Endothelial cell of hepatic sinusoid (primary cell): Measurements from ENCODE around the gene PLD3.
"Not testable (repeated sequence)": the region's sequence is repeated elsewhere in the genome, so short reads cannot be mapped to it uniquely, and the experiment has no call there.

Experiments used
- in situ Hi-C: cut with HindIII; loops from 2 replicates; pipeline ENCODE4 v1.10.0; 2017; ENCODE audit warnings: low sequenced_read_pairs

The PLD3 gene

DNA sequence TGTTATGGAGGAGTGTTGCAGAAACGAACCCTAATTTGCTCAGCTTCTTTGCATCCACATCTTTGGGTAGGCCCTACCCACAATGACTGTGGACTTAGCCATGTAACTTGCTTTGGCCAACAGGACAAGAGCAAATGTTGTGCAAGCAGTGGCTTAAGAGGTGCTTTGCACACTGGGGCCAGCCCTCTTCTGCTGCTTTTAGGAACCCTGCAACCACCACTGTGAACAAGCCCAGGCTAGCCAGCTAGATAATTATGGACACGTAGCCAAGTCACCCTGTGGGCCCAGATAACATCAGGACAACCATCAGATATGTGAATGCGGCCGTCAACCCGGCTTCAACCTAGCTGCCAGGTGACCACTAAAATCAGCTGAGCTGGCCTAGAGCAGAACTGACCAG is 17.4 kb upstream of the PLD3 start:
- in situ Hi-C loops: no loop called here

DNA sequence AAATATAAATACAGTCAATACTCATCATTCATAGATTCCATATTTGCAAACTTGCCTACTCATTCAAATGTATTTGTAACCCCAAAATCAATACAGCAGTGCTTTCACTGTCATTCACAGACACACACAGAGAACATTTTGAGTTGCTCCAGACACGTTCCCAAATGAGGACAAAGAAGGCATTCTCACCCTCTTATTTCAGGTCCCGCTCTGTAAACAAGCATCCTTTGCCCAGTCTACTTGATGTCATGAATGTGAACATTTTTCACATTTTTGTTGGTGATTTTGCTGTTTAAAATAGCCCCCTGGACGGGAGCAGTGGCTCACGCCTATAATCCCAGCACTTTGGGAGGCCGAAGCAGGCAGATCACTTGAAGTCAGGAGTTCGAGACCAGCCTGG is 15.8 kb upstream of the PLD3 start:
- in situ Hi-C loops: no loop called here

DNA sequence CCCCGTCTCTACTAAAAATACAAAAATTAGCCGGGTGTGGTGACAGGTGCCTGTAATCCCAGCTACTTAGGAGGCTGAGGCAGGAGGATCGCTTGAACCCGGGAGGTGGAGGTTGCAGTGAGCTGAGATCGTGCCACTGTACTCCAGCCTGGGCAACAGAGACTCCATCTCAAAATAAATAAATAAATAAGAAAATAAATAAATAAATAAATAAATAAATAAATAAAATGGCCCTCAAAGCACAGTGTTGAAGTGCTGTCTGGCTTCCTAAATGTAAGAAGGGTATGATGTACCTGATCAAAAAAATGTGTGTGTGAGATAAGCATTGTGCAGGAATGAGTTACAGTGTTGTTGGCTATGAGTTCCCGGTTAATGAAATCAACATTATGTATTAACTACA is 15.4 kb upstream of the PLD3 start:
- in situ Hi-C loops: not testable (repeated sequence)

DNA sequence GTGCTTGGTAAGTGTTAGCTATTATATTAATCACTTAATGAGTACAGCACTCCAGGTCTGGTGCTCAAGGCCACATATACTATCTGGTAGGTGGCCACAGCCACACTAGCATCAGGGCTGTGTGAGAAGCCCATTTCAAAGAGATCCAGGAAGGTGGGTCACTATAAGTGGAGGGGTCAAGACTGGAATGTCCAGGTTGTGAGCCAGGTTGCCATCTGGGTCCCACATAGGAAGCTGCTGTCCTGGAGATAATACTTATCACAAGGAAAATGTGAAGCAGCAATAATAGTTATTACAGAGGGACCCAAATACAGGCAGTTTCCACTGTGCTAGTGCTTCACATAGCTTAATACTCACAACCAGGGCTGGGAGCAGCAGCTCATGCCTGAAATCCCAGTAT is 13.4 kb upstream of the PLD3 start:
- in situ Hi-C loops: no loop called here

DNA sequence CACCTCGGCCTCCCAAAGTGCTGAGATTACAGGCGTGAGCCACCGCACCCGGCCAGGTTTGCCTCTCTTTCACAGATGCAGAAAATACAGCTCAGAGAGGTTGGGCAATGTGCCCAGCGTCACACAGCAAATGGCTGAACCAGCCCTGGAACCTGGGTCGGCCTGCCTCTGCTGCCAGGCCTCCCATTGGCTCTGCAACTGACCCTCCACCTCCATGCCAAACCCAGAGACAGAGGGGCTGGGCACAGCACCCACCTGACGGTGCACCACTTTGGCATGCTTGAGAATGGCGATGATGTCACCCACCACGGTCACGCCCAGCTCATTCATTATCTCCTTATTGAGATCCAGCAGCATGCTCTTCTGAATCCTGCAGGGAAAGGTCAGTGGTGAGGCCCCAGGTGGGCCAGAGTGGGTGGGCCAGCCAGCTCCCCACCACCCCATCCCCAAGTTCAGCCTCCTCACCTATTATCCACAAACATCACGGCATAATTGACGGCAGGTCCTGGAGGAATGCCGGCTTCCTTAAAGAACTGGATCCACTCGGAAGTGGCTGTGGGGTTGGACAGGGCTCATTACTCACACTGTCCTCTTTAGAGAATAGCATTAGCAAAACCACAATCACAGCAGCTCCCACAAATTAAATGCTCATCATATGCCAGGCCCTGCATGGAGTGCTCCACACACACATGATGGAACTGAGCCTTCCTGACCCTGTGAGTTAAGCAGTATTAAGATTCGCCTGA is 12.5 kb upstream of the PLD3 start:
- in situ Hi-C loops: no loop called here

DNA sequence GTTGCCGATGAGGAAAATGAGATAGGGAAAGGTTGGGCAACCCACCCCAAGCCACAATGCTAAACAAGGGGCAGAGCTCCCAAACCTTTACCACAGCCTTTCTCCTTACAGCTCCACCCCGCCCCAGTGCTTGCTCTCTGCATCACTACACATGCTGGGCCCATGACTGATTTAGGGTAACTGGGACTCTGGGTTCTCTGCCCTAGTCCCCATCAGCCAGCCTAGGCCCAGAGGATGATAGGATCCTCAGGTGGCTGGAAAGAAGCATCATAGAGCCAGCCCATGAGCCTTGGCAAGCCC is 11.9 kb upstream of the PLD3 start:
- in situ Hi-C loops: no loop called here

DNA sequence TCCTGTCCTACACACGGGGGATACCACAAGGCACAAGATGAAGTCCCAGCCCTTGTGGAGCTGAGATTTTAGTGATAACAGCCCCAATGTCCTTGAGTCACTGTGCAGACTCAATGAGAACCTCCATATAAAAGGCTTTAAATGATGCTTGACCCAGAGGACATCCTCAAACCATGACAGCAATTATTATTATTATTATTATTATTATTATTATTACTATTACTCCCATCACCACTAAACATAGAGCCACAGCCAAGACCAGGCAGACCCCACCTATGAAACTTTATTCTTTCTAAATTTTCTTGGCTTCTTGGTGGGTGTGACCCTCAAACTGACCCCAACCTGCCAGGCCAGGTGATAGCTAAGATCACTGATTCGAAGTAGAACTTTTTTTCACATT is 11.4 kb upstream of the PLD3 start:
- in situ Hi-C loops: no loop called here

DNA sequence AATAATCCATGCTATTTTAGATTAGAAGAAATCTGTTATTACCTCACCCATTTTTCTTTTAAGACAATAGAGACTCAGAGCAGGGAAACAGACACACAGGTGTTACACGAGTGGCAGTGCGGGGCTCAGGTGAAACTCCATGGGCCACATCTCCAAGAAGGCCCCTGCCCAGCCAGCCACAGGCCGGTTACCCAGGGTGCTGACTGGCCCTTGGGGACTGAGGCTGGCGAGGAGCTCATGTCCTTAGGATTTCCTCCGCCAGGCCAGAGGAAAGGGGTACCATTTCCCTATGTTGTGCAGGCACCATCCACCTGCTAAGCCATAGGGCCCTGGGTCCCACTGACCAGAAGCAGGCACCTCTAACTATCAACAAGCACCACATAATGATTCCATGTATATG is 10.9 kb upstream of the PLD3 start:
- in situ Hi-C loops: no loop called here

DNA sequence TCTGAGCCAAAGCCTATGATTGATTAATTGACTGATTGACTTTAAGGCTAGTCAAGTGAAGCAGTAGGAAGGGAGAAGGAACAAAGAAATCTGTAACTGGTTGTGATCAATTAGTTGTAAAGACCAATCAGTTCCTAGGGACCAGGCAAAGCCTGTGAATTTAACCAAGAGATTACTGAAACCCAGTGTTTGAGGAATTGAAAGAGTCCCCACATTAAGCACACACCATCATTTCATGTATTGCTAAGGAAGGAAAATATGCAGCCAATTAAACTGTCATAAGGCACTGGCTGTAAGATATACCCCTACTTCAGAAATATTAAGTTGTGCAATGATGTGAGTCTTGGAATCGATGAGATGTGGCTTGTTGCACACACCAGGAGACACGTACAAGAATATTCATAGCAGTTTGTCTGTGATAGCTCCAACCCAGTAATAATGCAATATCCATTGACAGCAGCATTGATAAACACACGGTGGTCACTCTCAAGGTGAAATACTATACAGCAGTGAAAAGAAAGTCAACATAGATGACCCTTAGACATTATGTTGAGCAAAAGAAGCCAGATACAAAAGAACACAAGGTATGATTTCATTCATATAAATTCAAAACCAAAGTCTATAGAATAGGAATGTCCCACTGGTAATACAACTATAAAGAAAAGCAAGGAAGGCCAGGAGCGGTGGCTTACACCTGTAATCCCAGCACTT is 9.3 kb upstream of the PLD3 start:
- in situ Hi-C loops: no loop called here

DNA sequence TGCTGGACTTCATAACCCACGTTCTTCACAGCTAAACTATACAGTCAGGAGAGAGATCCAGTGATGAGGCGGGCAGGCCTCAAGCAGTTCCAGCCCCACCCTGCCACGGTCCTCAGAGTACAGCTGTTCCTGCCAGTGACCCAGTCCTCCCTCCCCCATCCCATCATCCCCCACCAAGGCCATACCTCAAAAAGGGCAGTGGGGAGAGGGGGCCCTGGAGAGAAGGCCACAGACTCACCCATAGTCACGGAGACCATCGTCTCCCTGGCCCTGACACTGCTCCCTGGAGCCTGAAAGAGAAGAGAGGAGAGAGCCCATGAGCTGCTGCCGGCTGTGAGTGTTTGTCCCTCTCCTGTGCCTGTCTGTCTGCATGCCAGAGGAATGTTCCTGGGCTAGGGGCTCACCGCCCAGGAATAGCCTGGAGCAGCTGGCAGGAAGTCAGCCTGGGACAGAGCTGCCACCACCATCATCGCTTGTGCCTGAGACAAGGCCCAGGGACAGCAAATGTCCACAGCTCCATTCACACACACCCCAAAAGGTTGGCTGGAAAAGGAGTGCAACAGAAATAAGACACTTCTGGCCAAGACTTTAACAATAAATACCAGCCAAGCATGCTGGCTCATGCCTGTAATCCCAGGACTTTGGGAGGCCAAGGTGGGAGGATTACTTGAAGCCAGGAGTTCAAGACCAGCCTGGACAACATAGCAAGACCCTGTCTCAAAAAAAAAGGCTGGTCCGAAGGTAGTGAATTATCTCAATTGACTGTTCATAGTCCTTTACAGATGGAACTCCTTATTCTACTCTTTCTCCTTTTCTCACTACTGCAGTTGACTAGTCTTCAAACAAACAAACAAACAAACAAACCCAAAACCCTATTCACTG is 6.7 kb upstream of the PLD3 start:
- in situ Hi-C loops: no loop called here

DNA sequence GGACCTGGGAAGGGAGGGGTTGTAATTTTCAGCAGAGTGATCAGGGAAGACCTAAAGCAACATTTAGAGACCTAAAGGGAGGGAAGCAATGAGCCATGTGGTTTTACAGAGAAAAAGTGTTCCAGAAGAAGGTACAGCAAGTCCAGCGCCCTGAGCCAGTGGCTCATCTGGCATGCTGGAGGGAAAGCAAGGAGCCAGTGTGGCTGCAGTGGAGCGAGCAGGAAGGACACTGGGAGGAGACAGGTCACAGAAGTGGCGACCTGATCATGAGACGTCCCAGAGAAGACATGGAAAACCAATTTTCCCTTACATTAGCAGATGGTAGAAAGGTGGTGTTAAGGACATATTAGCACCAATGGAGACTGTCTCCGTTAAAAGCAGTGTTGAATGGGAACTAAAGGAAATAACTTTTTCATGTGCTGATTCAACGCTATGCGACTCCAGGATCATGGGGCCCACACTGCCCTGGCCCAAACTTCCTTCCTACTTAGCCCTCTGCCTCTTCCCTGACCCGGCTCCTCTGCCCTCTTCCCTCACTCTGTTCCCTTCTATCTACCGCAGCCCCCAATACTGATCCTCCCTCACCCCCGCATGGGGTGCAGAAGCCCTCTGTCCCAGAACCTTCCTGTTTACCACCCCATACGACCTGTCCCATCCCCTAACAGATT is 5.7 kb upstream of the PLD3 start:
- in situ Hi-C loops: no loop called here

DNA sequence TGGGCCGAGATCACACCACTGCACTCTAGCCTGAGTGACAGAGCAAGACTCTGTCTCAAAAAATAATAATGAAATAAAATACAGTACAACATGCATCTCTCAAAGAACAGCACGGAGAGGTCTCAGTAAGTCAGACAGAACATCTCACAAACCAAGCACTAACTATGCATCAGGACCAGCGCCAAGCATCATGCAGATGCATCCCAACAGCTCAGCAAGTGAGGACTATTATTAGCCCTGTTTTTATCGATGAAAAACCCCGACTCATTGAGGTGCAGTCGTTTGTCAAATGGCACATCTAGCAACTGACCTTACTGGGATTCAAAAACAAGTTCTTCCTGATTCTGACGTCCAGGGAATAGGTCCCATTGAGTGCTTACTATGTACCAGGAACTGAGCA is 4.1 kb upstream of the PLD3 start:
- in situ Hi-C loops: no loop called here

DNA sequence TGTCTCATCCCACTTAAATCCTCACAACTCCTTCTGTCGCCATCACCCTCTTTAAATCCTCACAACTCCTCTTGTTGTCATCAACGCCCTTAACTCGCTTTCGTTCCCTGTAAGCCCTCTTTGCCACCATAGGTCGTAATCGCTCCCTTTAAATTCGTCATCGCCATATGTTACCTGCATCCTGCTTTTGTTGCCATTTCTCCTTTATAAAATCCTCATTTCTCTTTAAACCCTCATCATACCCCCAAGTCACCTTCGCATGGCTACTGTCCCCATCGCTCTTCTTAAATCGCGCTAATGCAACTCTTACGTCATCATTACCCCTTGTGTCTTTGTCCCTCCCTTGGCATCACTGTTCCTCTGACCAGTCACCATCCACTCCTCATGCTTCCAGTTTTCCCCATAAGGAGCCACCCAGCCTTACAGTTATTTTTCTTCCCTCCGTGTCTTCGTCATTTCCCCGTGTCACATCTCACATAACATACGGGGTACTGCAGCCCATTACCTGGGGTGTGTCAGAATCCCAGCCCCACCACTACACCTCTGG is 539 bp downstream of the PLD3 start:
- in situ Hi-C loops: no loop called here

DNA sequence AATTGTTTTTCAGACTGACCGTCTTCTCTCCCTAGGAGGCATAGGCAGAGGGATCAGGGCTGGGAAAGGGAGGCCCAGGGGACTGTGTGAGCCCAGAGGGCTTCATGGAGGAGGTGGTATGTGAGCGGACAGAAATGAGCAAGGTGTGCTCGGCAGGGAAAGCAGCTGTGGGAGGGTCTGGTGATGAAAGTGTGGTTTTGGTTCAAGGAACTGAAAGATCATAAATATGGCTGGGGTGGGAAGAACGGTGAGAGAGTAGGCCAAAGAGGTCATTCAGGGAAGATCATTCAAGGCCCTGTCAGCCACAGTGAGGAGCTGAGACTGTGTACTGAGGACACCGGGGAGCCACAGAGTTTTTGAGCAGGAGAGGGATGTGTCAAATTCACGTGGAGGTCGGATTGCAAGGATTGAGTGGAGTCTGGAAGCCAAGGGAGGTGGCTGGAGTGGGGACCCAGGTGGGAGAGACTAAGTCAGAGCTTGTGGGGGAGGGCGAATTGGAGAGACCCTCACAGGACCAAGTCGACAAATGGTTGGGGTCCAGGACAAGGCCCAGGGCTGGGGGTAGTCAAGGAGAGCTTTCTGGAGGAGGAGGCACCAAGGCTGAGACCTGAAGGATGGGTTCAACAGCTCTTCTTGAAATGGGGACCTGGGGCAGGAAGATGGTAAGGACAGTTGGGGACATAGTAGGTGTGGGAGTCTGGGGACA is 7.6 kb downstream of the PLD3 start:
- in situ Hi-C loops: no loop called here

DNA sequence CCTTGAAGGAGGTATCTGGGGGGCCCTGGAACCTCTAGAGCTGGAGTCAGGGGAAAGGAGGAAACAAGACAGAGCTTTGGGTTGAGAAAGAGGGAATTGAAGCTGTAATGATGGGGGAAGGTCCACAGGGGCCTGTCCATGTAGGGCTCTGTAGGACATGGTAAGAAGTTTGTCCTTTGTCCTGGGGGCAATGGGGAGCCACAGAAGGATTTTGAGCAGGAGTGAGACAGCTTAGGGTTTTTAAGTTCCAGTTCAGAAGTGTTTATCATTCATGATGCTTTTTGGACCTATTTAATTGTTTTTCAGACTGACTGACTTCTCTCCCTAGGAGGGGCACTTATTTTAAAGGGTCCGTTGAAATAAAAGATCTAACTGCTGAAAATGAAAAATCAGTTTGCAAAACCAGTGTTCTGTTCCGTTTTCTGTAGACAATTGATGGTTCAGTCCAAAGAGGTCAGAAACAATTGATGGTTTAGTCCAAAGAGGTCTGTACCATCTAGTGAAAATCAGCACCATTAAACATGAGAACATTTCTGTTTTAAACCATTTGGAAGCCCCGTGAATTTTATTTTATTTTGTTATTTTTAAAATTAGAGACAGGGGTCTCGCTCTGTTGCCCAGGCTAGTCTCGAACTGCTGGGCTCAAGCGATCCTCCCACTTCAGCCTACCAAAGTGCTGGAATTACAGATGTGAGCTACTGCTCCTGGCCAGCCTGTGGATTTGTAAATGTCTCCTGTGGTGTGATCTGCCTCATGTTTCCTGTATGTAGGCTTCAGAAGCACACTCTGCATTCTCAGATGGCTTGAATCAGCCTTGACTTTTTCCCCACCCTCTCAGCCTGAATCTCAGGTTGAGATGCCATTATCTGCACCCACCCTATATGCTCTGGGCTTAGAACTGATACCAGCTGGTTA is 8.4 kb downstream of the PLD3 start:
- in situ Hi-C loops: no loop called here

DNA sequence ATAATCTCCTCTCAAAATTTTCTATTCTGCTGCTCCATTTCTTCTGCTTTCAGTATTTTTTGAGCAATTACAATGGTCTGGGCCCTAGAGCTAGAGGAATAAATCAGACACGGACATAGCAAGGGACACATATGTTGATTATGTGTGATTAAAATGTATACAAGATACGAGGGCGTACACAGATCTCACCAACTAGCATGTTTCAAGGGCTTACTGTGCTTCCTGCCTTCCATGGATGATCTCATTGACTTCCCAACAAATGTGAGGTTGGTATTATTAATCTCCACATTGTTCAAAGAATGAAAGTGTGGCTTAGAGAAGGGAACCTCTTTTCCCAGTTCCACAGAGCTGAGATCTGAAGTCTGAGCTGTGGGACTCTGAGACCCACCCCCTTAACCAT is 9.1 kb downstream of the PLD3 start:
- in situ Hi-C loops: no loop called here

DNA sequence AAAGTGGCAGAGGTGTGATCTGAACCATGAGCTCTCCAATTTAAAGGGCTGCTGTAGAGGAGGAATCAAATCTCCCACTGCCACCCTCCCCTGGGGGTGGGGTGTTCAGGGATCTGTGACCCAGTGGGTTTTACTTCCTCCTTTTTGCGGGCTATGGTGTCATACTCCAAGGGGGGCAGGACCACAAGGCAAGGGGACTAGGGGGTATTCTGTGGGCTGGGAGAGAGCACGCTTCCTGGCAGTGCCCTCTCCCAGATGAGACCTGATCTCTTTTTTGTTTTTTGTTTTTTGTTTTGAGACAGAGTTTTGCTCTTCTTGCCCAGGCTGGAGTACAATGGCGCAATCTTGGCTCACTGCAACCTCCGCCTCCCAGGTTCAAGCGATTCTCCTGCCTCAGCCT is 10.3 kb downstream of the PLD3 start:
- in situ Hi-C loops: no loop called here

DNA sequence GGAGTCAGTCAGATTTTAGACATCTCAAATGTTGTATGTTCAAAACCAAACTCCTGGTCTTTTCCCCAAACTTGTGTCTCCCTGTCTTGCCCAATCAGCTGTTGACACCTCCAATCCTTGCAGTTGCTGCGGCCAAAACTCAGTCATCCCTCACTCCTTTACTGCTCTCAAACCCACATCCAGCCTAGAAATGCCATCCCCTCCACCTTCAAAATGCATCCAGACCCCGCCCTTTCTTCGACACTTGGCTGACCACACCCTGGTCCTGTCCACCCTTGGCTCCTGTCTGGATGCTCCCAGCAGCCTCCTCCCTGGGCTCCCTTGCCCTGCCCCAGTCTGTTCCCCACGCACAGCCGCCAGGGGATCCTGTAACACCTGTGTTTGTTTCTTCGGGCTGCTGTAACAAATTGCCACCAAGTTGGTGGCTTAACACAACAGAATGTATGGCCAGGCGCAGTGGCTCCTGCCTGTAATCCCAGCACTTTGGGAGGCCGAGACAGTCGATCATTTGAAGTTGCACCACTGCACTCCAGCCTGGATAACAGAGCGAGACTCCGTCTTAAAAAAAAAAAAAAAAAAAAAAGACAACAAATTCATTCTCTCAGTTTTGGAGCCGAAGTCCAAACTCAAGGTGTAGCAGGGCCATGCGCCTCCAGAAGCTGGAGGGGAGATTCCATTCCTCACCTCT is 11.7 kb downstream of the PLD3 start:
- in situ Hi-C loops: no loop called here

DNA sequence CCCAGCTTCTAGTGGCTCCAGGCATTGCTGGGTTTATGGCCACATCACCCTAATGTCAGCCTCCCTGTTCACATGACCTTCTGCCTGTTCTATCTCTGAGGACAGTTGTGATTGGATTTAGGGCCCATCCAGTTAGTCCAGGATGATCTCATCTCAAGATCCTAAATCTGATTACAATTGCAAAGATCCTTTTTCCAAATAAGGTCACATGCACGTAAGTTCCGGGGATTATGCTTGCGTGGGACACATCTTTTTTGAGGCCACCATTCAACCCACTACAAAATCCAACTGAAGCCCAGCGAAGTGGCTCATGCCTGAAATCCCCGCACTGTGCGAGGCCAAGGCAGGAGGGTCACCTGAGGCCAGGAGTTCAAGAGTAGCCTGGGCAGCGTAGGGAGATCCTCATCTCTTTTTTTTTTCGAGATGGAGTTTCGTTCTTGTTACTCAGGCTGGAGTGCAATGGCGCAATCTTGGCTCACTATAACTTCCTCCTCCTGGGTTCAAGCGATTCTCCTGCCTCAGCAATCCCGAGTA is 12.3 kb downstream of the PLD3 start:
- in situ Hi-C loops: no loop called here
